Activated T-cell treated with anti-CD3 and anti-CD28 coated beads, Interleukin-2, amount 50 U/mL, for 24 hours (primary cell): ENCODE measurements around the gene RPP14.
"Not testable (repeated sequence)": the region's sequence is repeated elsewhere in the genome, so short reads cannot be mapped to it uniquely, and the experiment has no call there.

Source experiments
- DNase-seq: peaks from one replicate; pipeline ENCODE4 v3.0.0-alpha.2; 2020
- H3K27ac Mint-ChIP-seq: 2 replicates; pipeline ENCODE4 v1.8.0; 2020; ENCODE audit warnings: mild to moderate bottlenecking, mixed read lengths
- H3K27me3 Mint-ChIP-seq: 2 replicates; pipeline ENCODE4 v1.8.0; 2020; ENCODE audit warnings: mixed read lengths
- H3K36me3 Mint-ChIP-seq: 2 replicates; pipeline ENCODE4 v1.8.0; 2020; ENCODE audit warnings: low read depth, mixed read lengths
- H3K4me1 Mint-ChIP-seq: 2 replicates; pipeline ENCODE4 v1.8.0; 2020; ENCODE audit warnings: low read depth, mixed read lengths
- H3K4me3 Mint-ChIP-seq: 2 replicates; pipeline ENCODE4 v1.8.0; 2020; ENCODE audit warnings: mild to moderate bottlenecking, moderate library complexity, mixed read lengths
- H3K9me3 Mint-ChIP-seq: 2 replicates; pipeline ENCODE4 v1.8.0; 2020; ENCODE audit warnings: mixed read lengths

RPP14 gene

DNA sequence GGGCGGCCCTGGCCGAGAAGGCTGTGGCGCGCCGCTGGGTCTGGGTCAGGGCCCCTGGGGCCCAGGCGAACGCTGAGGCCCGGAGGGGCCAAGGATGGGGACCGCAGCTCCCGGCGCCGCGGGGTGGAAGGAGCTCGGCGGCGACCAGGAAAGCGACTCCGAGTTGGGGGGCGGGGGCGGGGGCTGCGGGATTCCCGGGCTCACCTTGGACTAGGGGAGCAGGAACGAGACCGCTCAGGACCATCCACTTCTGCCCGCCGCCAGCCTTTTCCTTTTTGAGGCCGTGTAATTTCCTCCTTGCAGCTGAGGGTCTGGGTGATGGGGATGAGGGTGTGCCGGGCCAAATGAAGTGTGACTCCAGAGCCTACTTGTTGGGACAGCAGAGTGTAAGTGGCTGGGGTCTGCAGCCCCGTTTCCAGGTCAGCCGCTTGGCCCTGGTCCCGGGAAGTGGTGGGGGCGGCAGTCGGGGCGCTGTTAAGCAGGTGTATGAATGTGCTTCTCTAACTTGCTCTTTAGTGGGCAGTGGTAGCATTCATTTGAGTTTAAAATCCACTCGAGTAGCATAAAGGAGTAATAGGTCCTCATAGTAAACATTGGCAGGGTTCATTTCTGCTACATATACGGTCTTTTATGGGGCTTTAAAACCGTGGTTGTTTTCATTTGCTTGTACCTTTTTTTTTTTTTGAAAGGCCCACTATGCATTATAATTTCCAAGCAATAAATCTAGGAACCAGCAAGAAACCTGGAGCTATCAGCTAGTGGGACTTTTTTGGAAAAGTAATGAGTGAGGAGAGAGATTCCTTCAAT is 27.4 kb downstream of the RPP14 start:
- Mint-ChIP-seq H3K4me3 (peak overlapping the region; percentile 98), H3K4me1 (peaks cover 39% of the 10 kb centered on the region), H3K27me3 (no peaks in the 10 kb centered on the region), H3K27ac (peak overlapping the region; percentile 96), H3K9me3 (no peaks in the 10 kb centered on the region), H3K36me3 (peaks cover 31% of the 10 kb centered on the region)
- DNase-seq, result peak; percentile 57

DNA sequence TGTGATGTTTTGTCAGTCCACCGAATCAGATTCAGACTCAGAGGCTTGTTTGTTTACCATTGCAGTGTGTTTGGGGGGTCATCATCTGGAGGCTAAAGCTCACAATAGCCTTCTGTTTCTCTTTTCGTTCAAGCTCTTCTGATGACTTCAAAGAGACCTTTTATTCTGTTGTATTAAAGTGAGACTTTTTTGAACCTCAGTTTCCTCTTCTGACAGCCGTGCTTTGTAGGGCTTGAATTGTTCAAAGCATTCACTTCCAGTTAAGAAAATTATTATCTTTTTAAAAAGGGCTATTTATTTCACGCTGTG is 27.9 kb downstream of the RPP14 start:
- Mint-ChIP-seq H3K4me3 (peak overlapping the region; percentile 98), H3K4me1 (peaks cover 39% of the 10 kb centered on the region), H3K36me3 (peaks cover 34% of the 10 kb centered on the region)

DNA sequence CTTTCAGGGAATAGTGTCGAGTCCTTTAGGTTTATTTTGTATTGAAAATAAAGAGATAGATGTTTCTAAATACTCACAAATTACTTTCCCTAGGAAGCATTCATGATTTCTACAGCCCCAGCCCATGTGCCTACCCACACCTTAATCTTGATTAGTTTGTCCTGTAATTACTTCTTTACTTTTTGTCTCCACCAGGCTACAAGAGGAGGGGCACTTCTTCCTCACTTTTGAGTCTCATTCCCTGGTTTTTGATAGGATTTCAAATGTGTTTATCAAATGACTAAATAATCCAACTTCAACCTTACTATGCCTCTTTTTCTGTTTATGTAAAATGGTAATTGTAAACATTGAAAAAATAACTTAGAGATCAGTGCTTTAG is 28.4 kb downstream of the RPP14 start:
- H3K4me1 Mint-ChIP-seq, result peaks cover 39% of the 10 kb centered on the region
- DNase-seq, result no peak
- peaks cover 40% of the 10 kb centered on the region for H3K36me3 Mint-ChIP-seq
- H3K27ac Mint-ChIP-seq, result peak overlapping the region; percentile 95
- H3K4me3 Mint-ChIP-seq, result peak overlapping the region; percentile 98
- H3K9me3 Mint-ChIP-seq, result no peaks in the 10 kb centered on the region
- H3K27me3 Mint-ChIP-seq, result no peaks in the 10 kb centered on the region

More for the DNA sequence above, 27.9 kb downstream of the RPP14 start:
- H3K27me3 Mint-ChIP-seq, result no peaks in the 10 kb centered on the region
- no peaks in the 10 kb centered on the region for H3K9me3 Mint-ChIP-seq
- no peak for DNase-seq
- H3K27ac Mint-ChIP-seq, result peak overlapping the region; percentile 96

DNA sequence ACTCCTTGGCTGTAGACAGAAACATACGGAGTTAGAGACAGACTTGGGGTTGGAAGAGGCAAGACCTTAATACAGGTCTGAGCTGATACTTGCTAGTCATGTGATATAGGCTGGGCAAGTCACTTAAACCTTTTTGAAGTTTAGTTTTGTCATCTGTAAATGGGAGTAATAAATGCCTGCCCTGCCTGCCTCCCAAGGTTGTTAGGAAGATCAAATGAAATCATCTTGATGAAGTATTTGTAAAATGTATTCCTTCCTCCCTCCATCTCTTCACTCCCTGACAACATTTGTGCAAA is 29.6 kb downstream of the RPP14 start:
- no peaks in the 10 kb centered on the region for H3K27me3 Mint-ChIP-seq
- H3K27ac Mint-ChIP-seq, result peak overlapping the region; percentile 95
- no peaks in the 10 kb centered on the region for H3K9me3 Mint-ChIP-seq
- DNase-seq, result no peak
- peaks cover 42% of the 10 kb centered on the region for H3K36me3 Mint-ChIP-seq
- peak overlapping the region; percentile 98 for H3K4me3 Mint-ChIP-seq
- H3K4me1 Mint-ChIP-seq, result peaks cover 39% of the 10 kb centered on the region

DNA sequence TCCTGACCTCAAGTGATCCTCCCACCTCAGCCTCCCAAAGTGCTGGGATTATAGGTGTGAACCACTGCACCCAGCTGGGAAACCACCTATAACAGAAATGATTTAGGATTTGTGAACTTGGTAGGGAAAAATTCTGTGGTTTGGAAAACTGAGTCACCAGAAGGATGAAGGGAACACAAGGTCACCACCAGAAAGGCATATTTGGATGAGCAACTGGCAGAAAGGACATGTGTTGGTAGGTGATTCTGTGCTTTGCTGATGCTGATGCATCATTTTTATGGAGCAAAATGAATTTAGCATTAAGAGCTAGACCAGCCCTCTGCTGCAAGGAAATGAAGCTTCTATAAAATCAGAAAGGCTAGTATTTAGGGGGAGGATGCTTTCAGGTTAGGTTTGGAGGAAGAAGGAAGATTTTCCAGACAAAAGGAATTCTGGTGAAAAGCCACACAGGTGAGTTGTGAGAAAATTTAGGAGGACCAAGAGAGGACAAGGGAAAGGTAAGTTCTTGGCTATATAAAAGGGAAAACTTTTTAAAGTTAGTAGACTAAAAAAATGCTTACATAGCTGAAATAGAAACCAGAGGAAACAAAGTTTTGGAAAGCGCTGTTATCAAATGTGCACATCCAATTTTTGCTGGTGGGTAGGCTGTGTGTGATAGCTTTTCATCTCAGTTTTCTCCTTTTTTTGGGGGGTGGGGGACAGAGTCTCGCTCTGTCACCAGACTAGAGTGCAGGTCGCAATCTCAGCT is 30.3 kb downstream of the RPP14 start:
- no peak for DNase-seq
- peaks cover 43% of the 10 kb centered on the region for H3K4me1 Mint-ChIP-seq

DNA sequence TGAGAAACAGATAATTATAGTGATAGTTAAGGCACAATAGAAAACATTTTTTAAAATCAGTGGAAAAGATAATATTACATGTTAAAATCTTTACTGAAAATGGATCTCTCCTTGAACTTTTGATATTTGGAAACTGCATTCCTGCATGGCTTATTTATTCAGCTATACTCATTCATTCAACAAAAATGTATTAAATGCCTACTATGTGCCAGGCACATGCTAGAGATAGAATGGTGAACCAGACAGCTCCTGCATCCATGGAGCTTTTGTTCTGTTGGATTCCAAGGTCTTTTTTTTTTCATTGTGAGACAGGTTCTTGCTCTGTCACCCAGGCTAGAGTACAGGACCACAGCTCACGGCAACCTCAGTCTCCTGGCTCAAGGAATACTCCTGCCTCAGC is 31.1 kb downstream of the RPP14 start:
- H3K4me1 Mint-ChIP-seq, result peaks cover 38% of the 10 kb centered on the region
- peaks cover 56% of the 10 kb centered on the region for H3K36me3 Mint-ChIP-seq
- no peak for DNase-seq
- no peak overlapping the region for H3K27ac Mint-ChIP-seq
- no peak overlapping the region for H3K4me3 Mint-ChIP-seq
- H3K27me3 Mint-ChIP-seq, result no peaks in the 10 kb centered on the region
- H3K9me3 Mint-ChIP-seq, result no peaks in the 10 kb centered on the region

More for the DNA sequence above, 30.3 kb downstream of the RPP14 start:
- Mint-ChIP-seq H3K36me3 (peaks cover 49% of the 10 kb centered on the region), H3K9me3 (no peaks in the 10 kb centered on the region), H3K27me3 (no peaks in the 10 kb centered on the region), H3K4me3 (no peak overlapping the region), H3K27ac (peak overlapping the region; percentile 30)

DNA sequence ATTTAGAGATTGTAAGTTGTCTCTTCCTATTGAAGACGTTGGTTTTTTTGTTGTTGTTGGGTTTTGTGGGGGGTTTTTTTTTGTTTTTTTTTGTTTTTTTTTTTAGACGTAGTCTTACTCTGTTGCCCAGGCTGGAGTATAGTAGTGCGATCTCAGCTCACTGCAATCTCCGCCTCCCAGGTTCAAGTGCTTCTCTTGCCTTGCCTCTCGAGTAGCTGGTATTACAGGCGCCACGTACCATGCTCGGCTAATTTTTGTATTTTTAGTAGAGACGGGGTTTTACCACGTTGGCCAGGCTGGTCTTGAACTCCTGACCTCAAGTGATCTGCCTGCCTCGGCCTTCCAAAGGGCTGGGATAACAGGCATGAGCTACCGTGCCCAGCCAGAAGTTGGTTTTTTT is 33.1 kb downstream of the RPP14 start:
- H3K27ac Mint-ChIP-seq, H3K9me3 Mint-ChIP-seq, H3K27me3 Mint-ChIP-seq, H3K4me3 Mint-ChIP-seq, DNase-seq: not testable (repeated sequence)
- H3K36me3 Mint-ChIP-seq, result peaks cover 64% of the 10 kb centered on the region
- peaks cover 30% of the 10 kb centered on the region for H3K4me1 Mint-ChIP-seq

DNA sequence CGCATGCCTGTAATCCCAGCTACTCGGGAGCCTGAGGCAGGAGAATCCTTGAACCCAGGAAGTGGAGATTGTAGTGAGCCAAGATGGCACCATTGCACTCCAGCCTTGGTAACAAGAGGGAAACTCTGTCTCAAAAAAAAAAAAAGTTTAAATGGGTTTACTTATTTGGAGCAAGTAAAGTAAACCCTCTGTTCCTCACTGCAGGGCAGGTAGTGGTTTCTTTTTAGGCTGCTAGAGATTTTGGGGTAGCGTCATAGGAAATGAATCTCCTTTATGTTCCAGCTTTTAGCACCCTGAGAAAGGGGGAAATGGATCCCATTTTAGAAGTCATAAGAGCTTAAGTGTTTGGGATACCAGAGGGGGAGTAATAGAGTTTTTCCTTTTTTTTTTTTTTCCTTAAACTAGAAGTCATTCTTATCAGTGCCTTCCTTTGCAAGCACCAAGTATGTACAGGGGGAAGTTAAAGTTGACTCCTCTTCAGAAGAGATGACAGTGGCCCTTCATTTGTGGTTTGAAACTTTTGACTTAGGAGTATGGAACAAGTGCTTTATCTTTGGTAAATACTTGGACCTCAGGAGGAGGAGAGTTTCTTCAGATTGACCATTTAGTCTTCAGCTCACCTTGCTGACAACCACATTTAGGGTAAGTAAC is 34.7 kb downstream of the RPP14 start:
- Mint-ChIP-seq H3K27me3 (no peaks in the 10 kb centered on the region), H3K36me3 (peaks cover 62% of the 10 kb centered on the region), H3K27ac (no peak overlapping the region), H3K9me3 (no peaks in the 10 kb centered on the region), H3K4me3 (no peak overlapping the region), H3K4me1 (peaks cover 19% of the 10 kb centered on the region)
- DNase-seq, result no peak

DNA sequence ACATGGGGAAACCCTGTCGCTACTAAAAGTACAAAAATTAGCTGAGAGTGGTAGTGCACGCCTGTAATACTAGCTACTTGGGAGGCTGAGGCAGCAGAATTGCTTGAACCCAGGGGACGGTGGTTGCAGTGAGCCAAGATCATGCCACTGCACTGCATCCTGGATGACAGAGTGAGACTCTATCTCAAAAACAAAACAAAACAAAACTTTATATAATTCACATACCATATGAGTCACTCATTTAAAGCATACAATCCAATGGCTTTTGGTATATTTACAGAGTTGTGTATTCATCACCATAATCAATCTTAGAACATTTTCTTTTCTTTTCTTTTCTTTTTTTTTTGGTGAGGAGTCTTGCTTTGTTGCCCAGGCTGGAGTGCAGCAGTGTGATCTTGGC is 35.3 kb downstream of the RPP14 start:
- H3K27ac Mint-ChIP-seq, result no peak overlapping the region
- H3K36me3 Mint-ChIP-seq, result peaks cover 57% of the 10 kb centered on the region
- H3K4me1 Mint-ChIP-seq, result peaks cover 20% of the 10 kb centered on the region
- DNase-seq, result no peak
- H3K27me3 Mint-ChIP-seq, result no peaks in the 10 kb centered on the region
- H3K4me3 Mint-ChIP-seq, result no peak overlapping the region
- no peaks in the 10 kb centered on the region for H3K9me3 Mint-ChIP-seq

DNA sequence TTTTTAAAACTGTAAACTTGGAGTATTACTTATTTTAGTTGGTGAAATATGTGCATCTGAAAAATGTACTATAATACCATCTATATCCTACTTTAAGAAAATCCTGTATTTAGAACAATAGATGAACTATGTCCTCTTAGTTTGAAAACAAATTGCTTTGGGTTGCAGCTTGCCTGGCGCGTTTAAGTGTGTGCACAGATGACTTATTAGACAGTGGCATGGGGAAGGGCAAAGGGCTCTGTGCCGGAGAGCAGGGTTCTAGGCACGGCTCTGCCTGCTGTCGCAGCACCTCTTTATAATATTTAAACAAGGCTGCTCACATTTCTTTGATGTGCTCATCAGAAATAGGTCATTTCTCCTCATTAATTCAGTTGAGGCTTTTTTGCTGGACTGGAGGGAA is 36.6 kb downstream of the RPP14 start:
- H3K27ac Mint-ChIP-seq, result no peak overlapping the region
- peaks cover 53% of the 10 kb centered on the region for H3K36me3 Mint-ChIP-seq

DNA sequence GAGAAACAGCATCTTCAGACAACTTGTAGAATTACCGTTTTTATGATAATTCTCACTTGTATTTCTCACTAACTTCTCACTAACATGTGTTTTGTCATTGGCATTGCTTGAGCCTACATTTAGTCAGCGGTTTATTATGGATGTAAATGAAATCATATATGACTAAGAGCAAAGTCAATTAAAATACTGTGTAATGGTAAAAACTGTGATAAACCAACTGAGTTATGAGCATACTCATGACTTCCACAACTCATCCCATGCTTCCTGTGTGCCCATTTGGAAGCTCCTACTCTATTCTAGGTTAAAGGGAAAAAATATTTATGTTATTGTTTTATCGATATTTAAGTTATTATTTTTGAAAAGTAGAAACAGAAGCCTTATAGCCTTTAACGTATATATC is 39.4 kb downstream of the RPP14 start:
- H3K4me3 Mint-ChIP-seq, result no peak overlapping the region
- H3K27ac Mint-ChIP-seq, result peak overlapping the region; percentile 74
- H3K9me3 Mint-ChIP-seq, result no peaks in the 10 kb centered on the region
- peaks cover 60% of the 10 kb centered on the region for H3K36me3 Mint-ChIP-seq
- peaks cover 40% of the 10 kb centered on the region for H3K4me1 Mint-ChIP-seq
- H3K27me3 Mint-ChIP-seq, result no peaks in the 10 kb centered on the region
- DNase-seq, result no peak

More for the DNA sequence above, 36.6 kb downstream of the RPP14 start:
- Mint-ChIP-seq H3K4me1 (peaks cover 25% of the 10 kb centered on the region), H3K4me3 (no peak overlapping the region), H3K27me3 (no peaks in the 10 kb centered on the region), H3K9me3 (no peaks in the 10 kb centered on the region)
- DNase-seq, result no peak

DNA sequence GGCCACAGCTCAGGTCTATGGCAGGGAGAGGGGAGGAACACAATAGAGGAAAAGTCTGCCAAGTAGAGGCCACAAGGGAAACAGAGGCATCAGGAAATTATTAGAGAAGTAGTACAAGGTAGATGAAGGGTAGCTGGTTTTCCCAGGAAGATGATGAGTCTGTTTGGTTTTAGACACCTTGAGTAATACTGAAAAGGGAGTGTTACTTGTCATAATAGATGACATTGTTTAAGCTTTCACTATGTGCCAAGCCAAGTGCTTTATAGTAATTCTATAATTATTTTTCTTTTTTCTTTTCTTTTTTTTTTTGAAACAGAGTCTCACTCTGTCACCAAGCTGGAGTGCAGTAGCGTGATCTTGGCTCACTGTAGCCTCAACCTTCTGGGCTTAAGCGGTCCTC is 40.3 kb downstream of the RPP14 start:
- H3K27ac Mint-ChIP-seq, result peak overlapping the region; percentile 74
- peaks cover 41% of the 10 kb centered on the region for H3K4me1 Mint-ChIP-seq
- H3K4me3 Mint-ChIP-seq, result no peak overlapping the region
- DNase-seq, result no peak
- no peaks in the 10 kb centered on the region for H3K9me3 Mint-ChIP-seq
- H3K27me3 Mint-ChIP-seq, result no peaks in the 10 kb centered on the region
- H3K36me3 Mint-ChIP-seq, result peaks cover 51% of the 10 kb centered on the region

DNA sequence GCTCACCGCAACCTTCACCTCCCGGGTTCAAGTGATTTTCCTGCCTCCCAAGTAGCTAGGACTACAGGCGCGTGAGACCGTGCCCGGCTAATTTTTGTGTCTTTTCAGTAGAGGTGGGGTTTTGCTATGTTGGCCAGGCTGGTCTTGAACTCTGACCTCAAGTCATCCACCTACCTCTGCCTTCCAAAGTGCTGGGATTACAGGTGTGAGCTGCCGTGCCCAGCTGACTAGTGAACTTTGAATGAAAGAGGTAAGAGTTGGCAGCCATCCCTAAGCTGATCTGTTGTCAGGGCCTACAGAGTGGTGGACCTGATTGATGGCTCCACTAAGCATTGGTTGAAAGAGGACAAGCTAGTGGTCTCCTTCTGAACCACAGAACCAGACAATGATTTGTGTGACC is 41.9 kb downstream of the RPP14 start:
- DNase-seq, result no peak
- no peak overlapping the region for H3K27ac Mint-ChIP-seq
- no peaks in the 10 kb centered on the region for H3K9me3 Mint-ChIP-seq
- peaks cover 52% of the 10 kb centered on the region for H3K4me1 Mint-ChIP-seq
- no peaks in the 10 kb centered on the region for H3K27me3 Mint-ChIP-seq
- H3K4me3 Mint-ChIP-seq, result no peak overlapping the region
- H3K36me3 Mint-ChIP-seq, result peaks cover 48% of the 10 kb centered on the region

DNA sequence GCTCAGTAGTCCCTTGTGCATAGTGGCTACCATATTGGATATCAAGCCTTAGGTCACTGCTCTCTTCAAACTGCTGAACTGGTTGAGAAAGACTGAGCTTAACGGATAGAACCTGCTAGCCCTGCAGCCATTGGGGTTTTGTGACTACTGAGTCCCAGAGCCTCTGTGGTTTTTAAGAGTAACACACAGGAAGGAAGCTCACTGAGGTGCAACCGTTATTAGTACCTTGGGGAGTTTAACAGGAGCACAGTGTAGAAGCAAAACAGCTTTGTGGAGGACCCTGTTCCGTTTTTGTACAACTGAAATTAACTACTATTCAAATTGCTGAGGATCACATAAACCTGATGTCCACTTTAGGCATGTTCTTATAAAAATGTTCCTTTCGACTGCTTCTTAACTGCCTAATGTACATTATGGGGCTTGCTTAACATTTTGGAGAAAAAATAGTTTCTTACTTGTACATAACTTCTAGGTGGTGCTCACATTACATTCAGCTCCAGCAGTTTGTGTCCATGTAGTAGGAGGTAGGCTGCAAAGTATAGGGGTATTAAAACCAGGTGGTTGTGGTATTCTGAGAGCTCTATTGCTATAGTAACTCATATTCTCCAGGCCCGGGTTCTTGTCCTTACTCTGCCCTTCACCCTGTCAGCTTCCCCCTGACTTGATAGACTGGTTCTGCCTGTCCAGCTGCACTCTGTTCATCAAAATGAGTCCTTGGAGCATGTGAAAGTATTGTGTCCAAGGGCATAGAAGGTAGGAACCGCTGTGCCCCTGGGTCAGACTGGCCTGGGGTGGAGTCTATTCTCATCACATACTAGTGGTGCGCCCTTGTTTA is 44.0 kb downstream of the RPP14 start:
- Mint-ChIP-seq H3K27me3 (no peaks in the 10 kb centered on the region), H3K4me3 (no peak overlapping the region), H3K36me3 (peaks cover 38% of the 10 kb centered on the region), H3K27ac (peak overlapping the region; percentile 38), H3K4me1 (peaks cover 59% of the 10 kb centered on the region), H3K9me3 (no peaks in the 10 kb centered on the region)
- DNase-seq, result no peak
